Osteoblast (primary cell): ENCODE measurements around the gene TMEM219. TPM values are rescaled to one million over a fixed set of nuclear protein-coding genes. Genes with fewer than 3 reads are reported as not detected.

Experiments used
- DNase-seq: peaks from one replicate; pipeline ENCODE4 v3.0.0; 2011; ENCODE audit warnings: low spot score, mixed read lengths; ENCODE audit not compliant: insufficient read length; ENCODE audit errors: missing footprints
- H2AFZ ChIP-seq: 2 replicates; pipeline ENCODE4 v1.6.0; 2011; ENCODE audit warnings: mild to moderate bottlenecking, low read length
- H3K27ac ChIP-seq: 2 replicates; pipeline ENCODE4 v1.5.1; 2011; ENCODE audit warnings: mild to moderate bottlenecking, low read depth, low read length, moderate library complexity
- H3K27me3 ChIP-seq: 2 replicates; pipeline ENCODE4 v1.6.0; 2012; ENCODE audit warnings: mild to moderate bottlenecking, control low read depth, inconsistent platforms, low read length, moderate library complexity; ENCODE audit not compliant: insufficient read depth
- H3K36me3 ChIP-seq: 2 replicates; pipeline ENCODE4 v1.5.1; 2011; ENCODE audit warnings: mild to moderate bottlenecking, low read length, control low read depth, moderate library complexity; ENCODE audit not compliant: insufficient read depth
- H3K4me1 ChIP-seq: 2 replicates; pipeline ENCODE4 v1.5.1; 2011; ENCODE audit warnings: mild to moderate bottlenecking, low read length, control low read depth, moderate library complexity; ENCODE audit not compliant: insufficient read depth
- H3K4me2 ChIP-seq: 2 replicates; pipeline ENCODE4 v1.6.0; 2011; ENCODE audit warnings: mild to moderate bottlenecking, low read length; ENCODE audit not compliant: insufficient read depth
- H3K4me3 ChIP-seq: fragments of 200-600 bp; sonication (generic); 3 replicates; pipeline ENCODE4 v1.5.1; 2012; ENCODE audit warnings: mild to moderate bottlenecking, low read length, inconsistent platforms; ENCODE audit not compliant: insufficient read depth
- H3K79me2 ChIP-seq: 2 replicates; pipeline ENCODE4 v1.6.0; 2012; ENCODE audit warnings: mild to moderate bottlenecking, low read length, control low read depth, inconsistent platforms; ENCODE audit not compliant: insufficient read depth
- H3K9me3 ChIP-seq: 2 replicates; pipeline ENCODE4 v1.5.1; 2011; ENCODE audit warnings: low read depth, low read length, control low read depth
- H4K20me1 ChIP-seq: 2 replicates; pipeline ENCODE4 v1.6.0; 2012; ENCODE audit warnings: mild to moderate bottlenecking, low read length, control low read depth; ENCODE audit not compliant: insufficient read depth
- total RNA-seq: library from RNA; depleted of rRNA; stranded (reverse); fragments of >200 nt; gene quantifications from 2 replicates; pipeline ENCODE4 v1.2.3, GENCODE V29; 2012
- TF ChIP-seq, protein P1 (sequence below): IDR thresholded peaks from 2 replicates; pipeline ENCODE4 v1.5.1; 2011; ENCODE audit warnings: mild to moderate bottlenecking, low read depth, low read length, moderate library complexity; ENCODE audit errors: extremely low read depth

Gene TMEM219
- total RNA-seq, 1 donor = 84.0 TPM

GRCh38 chr16:29943846-29944799 is 17.8 kb upstream of the TMEM219 start:
- Histone ChIP-seq H3K9me3 (peaks cover 2% of the 10 kb centered on the region), H3K27ac (peak overlapping the region; percentile 95), H3K4me2 (peak overlapping the region; percentile 71), H3K4me1 (peaks cover 13% of the 10 kb centered on the region), H3K79me2 (no peaks in the 10 kb centered on the region), H3K36me3 (no peaks in the 10 kb centered on the region), H2AFZ (peak overlapping the region; percentile 71), H4K20me1 (no peaks in the 10 kb centered on the region), H3K27me3 (no peaks in the 10 kb centered on the region), H3K4me3 (peak overlapping the region; percentile 34)
- TF ChIP-seq, protein P1, sequence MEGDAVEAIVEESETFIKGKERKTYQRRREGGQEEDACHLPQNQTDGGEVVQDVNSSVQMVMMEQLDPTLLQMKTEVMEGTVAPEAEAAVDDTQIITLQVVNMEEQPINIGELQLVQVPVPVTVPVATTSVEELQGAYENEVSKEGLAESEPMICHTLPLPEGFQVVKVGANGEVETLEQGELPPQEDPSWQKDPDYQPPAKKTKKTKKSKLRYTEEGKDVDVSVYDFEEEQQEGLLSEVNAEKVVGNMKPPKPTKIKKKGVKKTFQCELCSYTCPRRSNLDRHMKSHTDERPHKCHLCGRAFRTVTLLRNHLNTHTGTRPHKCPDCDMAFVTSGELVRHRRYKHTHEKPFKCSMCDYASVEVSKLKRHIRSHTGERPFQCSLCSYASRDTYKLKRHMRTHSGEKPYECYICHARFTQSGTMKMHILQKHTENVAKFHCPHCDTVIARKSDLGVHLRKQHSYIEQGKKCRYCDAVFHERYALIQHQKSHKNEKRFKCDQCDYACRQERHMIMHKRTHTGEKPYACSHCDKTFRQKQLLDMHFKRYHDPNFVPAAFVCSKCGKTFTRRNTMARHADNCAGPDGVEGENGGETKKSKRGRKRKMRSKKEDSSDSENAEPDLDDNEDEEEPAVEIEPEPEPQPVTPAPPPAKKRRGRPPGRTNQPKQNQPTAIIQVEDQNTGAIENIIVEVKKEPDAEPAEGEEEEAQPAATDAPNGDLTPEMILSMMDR = peak; percentile 59
- DNase-seq = peak; percentile 95

DNA sequence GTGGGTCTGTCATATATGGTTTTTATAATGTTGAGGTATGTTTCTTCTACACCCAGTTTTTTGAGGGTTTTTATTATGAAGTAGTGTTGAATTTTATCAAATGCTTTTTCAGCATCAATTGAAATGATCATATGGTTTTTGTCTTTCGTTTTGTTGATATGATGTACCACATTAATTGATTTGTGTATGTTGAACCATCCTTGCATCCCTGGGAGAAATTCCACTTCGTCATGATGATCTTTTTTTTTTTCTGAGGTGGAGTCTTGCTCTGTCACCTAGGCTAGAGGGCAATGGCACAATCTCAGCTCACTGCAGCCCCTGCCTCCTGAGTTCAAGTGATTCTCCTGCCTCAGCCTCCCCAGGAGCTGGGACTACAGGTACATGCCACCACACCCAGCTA is 14.0 kb upstream of the TMEM219 start:
- Histone ChIP-seq H4K20me1 (no peaks in the 10 kb centered on the region), H3K4me2 (no peak overlapping the region), H2AFZ (no peak overlapping the region), H3K4me1 (peaks cover 13% of the 10 kb centered on the region), H3K79me2 (no peaks in the 10 kb centered on the region), H3K36me3 (no peaks in the 10 kb centered on the region), H3K4me3 (no peak overlapping the region), H3K27me3 (no peaks in the 10 kb centered on the region), H3K9me3 (no peaks in the 10 kb centered on the region), H3K27ac (no peak overlapping the region)
- no peak for DNase-seq
- TF ChIP-seq, protein P1 = no peak

DNA sequence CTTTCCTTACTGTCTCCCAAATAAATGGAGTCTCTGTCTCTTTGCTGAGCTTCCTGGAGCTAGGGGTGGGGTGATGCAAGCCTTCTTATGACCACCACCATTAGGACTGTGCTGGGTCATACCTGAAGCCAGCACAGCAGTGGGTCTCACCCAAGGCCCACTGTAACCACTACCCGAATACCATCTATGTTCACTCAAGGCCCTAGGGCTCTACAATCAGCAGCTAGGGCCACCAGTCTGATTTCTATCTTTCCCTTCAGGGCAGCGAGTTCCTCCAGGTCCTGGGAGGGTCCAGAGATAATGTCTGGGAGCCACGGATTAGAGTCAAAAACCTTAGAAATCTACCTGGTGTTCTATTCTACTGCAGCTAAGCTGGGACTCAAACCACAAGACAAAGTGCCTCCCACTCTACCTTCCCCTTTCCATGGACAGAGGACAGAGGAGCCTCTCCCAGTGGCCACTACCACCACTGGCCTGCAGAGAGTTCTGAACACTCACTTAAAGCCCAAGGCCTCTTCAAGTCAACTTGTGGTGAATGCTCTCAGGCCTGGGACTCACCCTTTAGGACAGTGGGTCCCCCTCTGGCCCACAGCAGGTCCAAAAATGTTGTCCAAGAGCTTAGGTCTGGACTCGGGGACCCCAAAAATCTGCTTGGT is 10.9 kb upstream of the TMEM219 start:
- Histone ChIP-seq H3K4me1 (no peaks in the 10 kb centered on the region), H3K27me3 (no peaks in the 10 kb centered on the region), H4K20me1 (no peaks in the 10 kb centered on the region), H3K36me3 (no peaks in the 10 kb centered on the region), H2AFZ (no peak overlapping the region), H3K79me2 (no peaks in the 10 kb centered on the region), H3K27ac (no peak overlapping the region), H3K4me3 (no peak overlapping the region), H3K9me3 (no peaks in the 10 kb centered on the region), H3K4me2 (no peak overlapping the region)
- TF ChIP-seq, protein P1 = no peak
- no peak for DNase-seq
